Activated naive CD8-positive, alpha-beta T cell treated with anti-CD3 and anti-CD28 coated beads, Interleukin-2, amount 10 ng/mL, durations not matched to agents 7 days and 5 days (primary cell): ENCODE data around the gene TPMT. TPM values are rescaled to one million over a fixed set of nuclear protein-coding genes. Genes with fewer than 3 reads are reported as not detected.

Experiments
- ATAC-seq: fragments of 150-1000 bp; cut with Tn5 transposase; one replicate; pipeline ENCODE4 v1.10.0; 2021; ENCODE audit warnings: low read depth, moderate library complexity
- POLR2A ChIA-PET: fragments of 350-600 bp; sonication (Branson Sonifier 250); formaldehyde crosslinking; loops from one replicate; lab custom pipeline; 2021; ENCODE audit warnings: antibody characterized with exemption; lab: Charles Lee
- DNase-seq: peaks from one replicate; pipeline ENCODE4 v3.0.0; 2021
- H3K27ac Mint-ChIP-seq: one replicate; pipeline ENCODE4 v1.8.0; 2022; ENCODE audit warnings: mild to moderate bottlenecking, mixed read lengths
- H3K27me3 Mint-ChIP-seq: one replicate; pipeline ENCODE4 v1.8.0; 2022; ENCODE audit warnings: mild to moderate bottlenecking, moderate library complexity, mixed read lengths
- H3K36me3 Mint-ChIP-seq: one replicate; pipeline ENCODE4 v1.8.0; 2021; ENCODE audit warnings: mild to moderate bottlenecking, mixed read lengths
- H3K4me1 Mint-ChIP-seq: one replicate; pipeline ENCODE4 v1.8.0; 2021; ENCODE audit warnings: mixed read lengths
- H3K4me3 Mint-ChIP-seq: one replicate; pipeline ENCODE4 v1.8.0; 2022; ENCODE audit warnings: mild to moderate bottlenecking, moderate library complexity, mixed read lengths
- H3K9me3 Mint-ChIP-seq: one replicate; pipeline ENCODE4 v1.8.0; 2021; ENCODE audit warnings: mixed read lengths
- total RNA-seq, 2 experiments: library from RNA; stranded (reverse); gene quantifications; one replicate each; pipeline ENCODE4 v1.2.3, GENCODE V29; 2021

The TPMT gene
- total RNA-seq, 2 experiments from 2014 or later: 5.3 to 6.9 TPM

DNA sequence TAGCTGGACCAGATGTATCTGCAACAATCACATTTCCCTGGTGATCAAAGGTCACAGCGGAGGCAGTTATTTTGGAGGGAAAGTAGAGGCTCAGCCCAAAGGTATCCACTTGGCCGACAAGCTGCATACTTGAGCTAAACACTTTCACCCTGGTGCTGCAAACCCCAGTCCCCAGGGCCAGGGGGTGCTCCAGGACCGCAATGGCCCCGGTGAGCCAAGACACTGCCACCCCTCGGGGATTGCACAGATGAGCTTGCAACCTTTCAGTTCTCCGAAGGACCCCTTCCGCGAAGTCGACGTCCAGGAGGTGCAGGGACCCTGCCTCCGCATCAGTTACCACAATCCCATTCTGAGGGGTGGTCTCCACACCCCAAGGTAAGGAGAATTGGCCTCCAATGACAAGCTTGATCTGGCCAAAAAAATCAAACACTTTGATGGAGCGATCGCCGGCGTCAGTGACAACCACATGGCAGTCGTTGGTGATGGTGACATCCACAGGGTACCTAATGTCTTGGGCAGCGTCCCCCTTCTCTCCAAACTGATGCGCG is 33.2 kb downstream of the TPMT start:
- Mint-ChIP-seq H3K36me3 (no peaks in the 10 kb centered on the region), H3K4me1 (peaks cover 4% of the 10 kb centered on the region), H3K27me3 (peaks cover 69% of the 10 kb centered on the region), H3K4me3 (peak overlapping the region; percentile 36), H3K27ac (no peak overlapping the region), H3K9me3 (peaks cover 3% of the 10 kb centered on the region)
- POLR2A ChIA-PET: interaction anchor here (1.9 kb wide), 1 partner anchor 33 kb away, joined by 6 read pairs; the partner anchor contains the start of gene TPMT
- DNase-seq (no peak), ATAC-seq (no peak)

DNA sequence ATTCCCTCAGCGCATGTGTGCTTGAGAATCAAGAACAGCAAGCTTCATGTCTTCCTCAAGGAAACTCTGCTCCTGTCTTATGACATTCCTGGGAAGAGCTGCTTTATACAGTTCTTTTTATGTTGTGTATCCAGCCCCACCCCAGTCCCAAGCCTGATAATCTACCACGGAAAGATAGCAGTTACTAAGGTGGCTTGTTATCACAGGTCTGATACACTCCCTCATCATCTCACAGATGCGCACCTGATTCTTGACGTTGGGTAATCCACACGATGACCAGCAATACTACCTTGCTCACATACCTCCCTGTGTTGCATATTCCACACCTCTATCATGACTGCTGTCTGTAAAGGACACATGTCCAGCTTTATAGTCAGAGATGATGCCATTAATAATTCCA is 35.6 kb downstream of the TPMT start:
- DNase-seq: no peak
- Mint-ChIP-seq H3K27me3 (peaks cover 67% of the 10 kb centered on the region), H3K27ac (no peak overlapping the region), H3K36me3 (no peaks in the 10 kb centered on the region), H3K4me3 (no peak overlapping the region), H3K9me3 (peaks cover 3% of the 10 kb centered on the region), H3K4me1 (peaks cover 16% of the 10 kb centered on the region)
- POLR2A ChIA-PET: no interaction called here
- no peak for ATAC-seq

DNA sequence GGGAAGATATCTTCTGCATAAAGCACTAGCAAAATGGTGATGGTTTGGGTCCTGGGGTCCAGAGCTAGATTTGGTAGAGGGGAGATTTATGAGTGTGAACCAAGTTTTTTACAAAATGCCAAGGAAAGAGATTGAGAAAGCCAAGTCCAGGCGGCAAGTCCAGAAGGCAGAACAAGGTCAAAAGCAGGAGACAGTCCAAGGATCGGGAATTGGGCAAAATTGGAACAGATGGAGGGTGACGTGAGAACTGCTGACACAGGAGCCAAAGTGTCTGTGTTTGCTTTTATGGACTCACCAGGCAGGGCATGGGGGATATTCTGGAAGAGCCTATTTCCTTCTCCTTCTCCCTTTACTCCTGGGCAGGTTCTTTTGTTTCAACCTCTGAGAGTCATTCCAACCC is 36.5 kb downstream of the TPMT start:
- DNase-seq (no peak), ATAC-seq (no peak)
- H3K27me3 Mint-ChIP-seq: peaks cover 70% of the 10 kb centered on the region
- no peak overlapping the region for H3K27ac Mint-ChIP-seq
- peaks cover 3% of the 10 kb centered on the region for H3K9me3 Mint-ChIP-seq
- no peak overlapping the region for H3K4me3 Mint-ChIP-seq
- no peaks in the 10 kb centered on the region for H3K36me3 Mint-ChIP-seq
- H3K4me1 Mint-ChIP-seq: peaks cover 17% of the 10 kb centered on the region
- POLR2A ChIA-PET: no interaction called here

DNA sequence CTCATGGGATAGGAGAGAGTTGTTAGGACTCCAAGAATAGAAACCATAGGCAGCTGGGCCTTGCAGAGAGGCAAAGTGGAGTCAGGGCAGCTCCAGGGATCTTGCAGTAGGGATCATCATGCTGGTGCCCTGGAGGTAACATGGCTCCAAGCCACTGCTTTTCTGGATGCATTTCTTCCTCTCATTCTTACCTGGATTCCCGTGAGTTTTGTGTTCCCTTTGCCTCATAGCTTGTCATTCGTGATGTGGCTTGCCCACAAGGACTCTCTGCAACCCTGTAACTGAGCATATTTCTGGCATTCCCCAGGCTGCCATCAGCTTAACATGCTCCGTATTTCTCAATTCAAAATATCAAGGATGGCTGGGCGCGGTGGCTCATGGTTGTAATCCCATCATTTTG is 37.7 kb downstream of the TPMT start:
- DNase-seq: no peak
- Mint-ChIP-seq H3K9me3 (peaks cover 3% of the 10 kb centered on the region), H3K4me1 (peaks cover 17% of the 10 kb centered on the region), H3K27me3 (peaks cover 75% of the 10 kb centered on the region), H3K27ac (no peak overlapping the region), H3K36me3 (no peaks in the 10 kb centered on the region), H3K4me3 (no peak overlapping the region)
- no peak for ATAC-seq
- POLR2A ChIA-PET: no interaction called here

DNA sequence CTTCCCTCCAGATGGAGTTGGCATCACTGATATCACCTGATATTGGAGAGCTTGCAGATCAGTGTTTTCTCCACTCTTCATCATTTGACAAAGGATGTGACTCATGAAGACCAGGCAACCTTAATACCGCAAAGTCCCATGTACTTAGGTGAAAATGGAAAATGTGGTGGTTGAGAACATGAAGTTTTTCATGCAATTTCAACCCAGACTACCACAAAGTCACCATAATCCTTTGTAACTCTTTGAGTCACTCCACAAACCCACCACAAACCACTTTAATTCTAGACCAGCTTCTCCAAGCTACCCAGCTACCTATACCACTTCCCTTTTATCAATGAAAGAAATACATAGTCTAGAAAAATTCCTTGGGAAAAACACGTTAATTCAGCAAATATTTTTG is 39.5 kb downstream of the TPMT start:
- Mint-ChIP-seq H3K36me3 (no peaks in the 10 kb centered on the region), H3K27ac (no peak overlapping the region), H3K9me3 (peaks cover 3% of the 10 kb centered on the region), H3K27me3 (peaks cover 74% of the 10 kb centered on the region), H3K4me1 (peaks cover 17% of the 10 kb centered on the region), H3K4me3 (peak overlapping the region; percentile 55)
- POLR2A ChIA-PET: no interaction called here
- ATAC-seq (peak; percentile 74), DNase-seq (no peak)

DNA sequence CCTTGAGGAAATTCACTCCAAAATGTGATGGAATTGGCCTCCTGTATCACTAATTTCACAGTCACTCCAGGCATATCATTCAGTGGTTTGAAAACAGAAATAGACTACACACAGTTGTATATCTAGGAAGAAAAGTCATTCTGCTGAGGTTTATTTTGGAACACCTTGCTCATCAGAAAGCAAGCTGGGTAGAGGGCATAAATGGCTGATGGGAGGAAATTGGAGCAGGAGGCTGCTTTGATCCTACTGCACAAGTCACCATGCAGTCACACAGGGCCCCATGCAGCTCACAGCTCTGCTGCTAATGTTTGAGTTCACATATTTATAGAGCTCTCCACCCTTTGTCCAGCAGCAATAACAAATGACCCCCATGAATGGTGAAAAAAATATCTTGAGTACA is 44.7 kb downstream of the TPMT start:
- Mint-ChIP-seq H3K4me3 (no peak overlapping the region), H3K9me3 (peaks cover 9% of the 10 kb centered on the region), H3K4me1 (peaks cover 8% of the 10 kb centered on the region), H3K27me3 (peaks cover 63% of the 10 kb centered on the region), H3K36me3 (peaks cover 3% of the 10 kb centered on the region), H3K27ac (no peak overlapping the region)
- no peak for ATAC-seq
- DNase-seq: no peak
- POLR2A ChIA-PET: no interaction called here

DNA sequence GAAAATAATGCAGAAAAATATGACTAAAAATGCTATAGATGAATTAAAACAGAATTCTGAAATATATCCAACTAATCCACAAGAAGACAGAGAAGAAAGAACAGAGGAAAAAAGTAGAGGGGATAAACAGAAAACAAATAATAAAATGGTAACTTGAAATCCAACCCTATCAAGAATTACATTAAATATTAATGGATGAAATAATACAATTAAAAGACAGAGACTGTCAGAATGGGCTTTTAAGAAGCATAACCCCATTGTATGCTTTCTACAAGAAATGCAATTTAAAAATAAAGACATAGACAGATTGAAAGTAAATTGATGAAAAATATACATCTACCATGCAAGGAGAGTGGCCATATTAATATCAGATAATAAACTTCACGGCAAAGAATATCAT is 47.8 kb downstream of the TPMT start:
- DNase-seq (no peak), ATAC-seq (no peak)
- Mint-ChIP-seq H3K4me3 (no peak overlapping the region), H3K9me3 (peaks cover 9% of the 10 kb centered on the region), H3K27ac (no peak overlapping the region), H3K27me3 (peaks cover 58% of the 10 kb centered on the region), H3K36me3 (peaks cover 3% of the 10 kb centered on the region), H3K4me1 (no peaks in the 10 kb centered on the region)
- POLR2A ChIA-PET: no interaction called here

DNA sequence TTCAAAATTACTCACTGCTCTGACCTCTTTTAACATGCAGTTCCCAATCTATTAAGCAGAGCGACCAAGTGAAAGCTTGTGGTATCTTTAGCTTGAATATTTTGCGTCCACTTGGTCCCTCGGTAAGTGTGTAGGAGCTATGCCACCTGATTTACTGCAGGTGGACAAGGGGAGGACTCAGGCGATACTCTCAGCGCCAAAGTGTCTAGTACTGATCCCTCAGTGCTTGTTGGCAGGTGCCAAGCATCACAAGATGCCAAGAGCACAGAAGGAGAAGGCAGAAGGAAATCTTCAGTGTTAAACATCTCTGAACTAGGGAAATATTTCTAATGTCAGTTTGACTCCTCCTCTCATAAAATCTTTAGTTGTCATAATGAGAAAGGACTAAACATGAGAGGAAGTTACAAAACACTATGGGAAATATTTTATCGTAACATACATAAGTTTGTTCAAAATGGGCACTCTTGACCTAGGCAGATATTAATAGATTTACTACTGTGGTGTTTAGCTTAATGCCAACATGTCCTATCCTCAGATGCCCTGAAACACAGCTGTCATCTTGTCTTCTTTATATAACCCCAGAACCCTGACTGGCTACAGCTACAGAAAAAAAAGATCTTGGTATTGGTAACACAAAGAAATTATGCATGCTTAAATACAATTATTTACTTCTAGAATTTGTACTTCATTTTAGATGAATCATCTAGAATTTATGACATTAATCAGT is 51.9 kb downstream of the TPMT start:
- Mint-ChIP-seq H3K4me1 (peaks cover 3% of the 10 kb centered on the region), H3K27me3 (peaks cover 56% of the 10 kb centered on the region), H3K36me3 (peaks cover 3% of the 10 kb centered on the region), H3K4me3 (no peak overlapping the region), H3K27ac (no peak overlapping the region), H3K9me3 (peaks cover 9% of the 10 kb centered on the region)
- DNase-seq (no peak), ATAC-seq (no peak)
- POLR2A ChIA-PET: no interaction called here

DNA sequence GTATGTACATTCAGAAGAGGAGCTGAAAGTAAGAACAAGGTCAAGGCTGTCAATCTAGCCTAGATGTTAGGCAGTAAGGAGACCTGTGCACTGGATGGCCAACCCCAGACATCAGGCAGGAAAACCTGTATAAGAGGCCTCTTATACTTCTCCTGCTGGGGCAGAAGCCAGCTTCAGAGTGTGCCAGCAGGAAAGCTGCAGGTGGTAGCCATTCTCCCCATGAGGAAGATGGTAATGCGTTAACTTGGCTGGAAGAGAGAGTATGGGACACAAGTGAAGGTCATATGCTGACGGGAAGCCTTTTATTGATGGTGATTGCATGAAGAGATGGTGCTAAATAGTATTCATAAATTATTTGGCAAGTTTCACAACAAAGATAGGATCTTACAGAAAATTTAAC is 53.0 kb downstream of the TPMT start:
- H3K4me1 Mint-ChIP-seq: peaks cover 3% of the 10 kb centered on the region
- POLR2A ChIA-PET: no interaction called here
- peaks cover 57% of the 10 kb centered on the region for H3K27me3 Mint-ChIP-seq
- DNase-seq (no peak), ATAC-seq (no peak)
- no peak overlapping the region for H3K4me3 Mint-ChIP-seq
- no peak overlapping the region for H3K27ac Mint-ChIP-seq
- H3K9me3 Mint-ChIP-seq: peaks cover 6% of the 10 kb centered on the region
- H3K36me3 Mint-ChIP-seq: peaks cover under 1% of the 10 kb centered on the region

DNA sequence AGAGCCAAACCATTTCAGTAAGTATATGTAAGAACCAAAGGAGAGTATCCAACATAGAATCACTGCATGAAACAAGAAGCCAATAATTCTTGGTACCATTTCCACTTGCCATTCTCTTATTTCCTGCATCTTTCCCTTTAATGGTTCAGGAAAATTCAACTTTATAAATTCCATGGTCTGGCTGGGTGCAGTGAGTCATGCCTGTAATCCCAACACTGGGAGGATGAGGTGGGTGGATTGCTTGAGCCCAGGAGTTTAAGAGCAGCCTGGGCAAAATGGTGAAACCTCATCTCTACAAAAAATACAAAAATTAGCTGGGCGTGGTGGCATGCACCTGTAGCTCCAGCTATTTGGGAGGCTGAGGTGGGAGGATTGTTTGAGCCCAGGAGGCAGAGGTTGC is 53.6 kb downstream of the TPMT start:
- H3K4me1 Mint-ChIP-seq: peaks cover 3% of the 10 kb centered on the region

DNA sequence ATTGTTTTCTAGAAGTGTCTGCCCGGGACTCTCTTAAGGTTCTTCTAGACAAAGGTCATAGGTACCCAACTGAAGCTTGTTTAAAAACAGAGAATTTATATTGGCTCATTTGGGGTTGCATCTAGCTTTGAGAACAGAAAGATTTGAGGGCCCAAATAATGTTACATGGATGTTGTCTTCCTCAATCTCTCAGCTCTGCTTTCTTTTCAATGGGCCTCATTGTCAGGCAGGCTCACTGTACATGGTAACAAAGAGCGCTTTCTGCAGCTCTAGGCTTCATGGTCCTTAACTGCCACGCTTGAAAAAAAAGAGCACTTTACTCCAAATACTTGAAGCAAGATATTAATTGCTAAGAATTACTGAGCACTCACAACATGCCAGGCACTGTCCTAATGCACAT is 54.6 kb downstream of the TPMT start:
- ATAC-seq: no peak
- Mint-ChIP-seq H3K27me3 (peaks cover 44% of the 10 kb centered on the region), H3K9me3 (no peaks in the 10 kb centered on the region), H3K36me3 (no peaks in the 10 kb centered on the region), H3K4me1 (peaks cover 3% of the 10 kb centered on the region), H3K4me3 (no peak overlapping the region), H3K27ac (no peak overlapping the region)
- POLR2A ChIA-PET: no interaction called here
- DNase-seq: no peak

More for the DNA sequence above, 53.6 kb downstream of the TPMT start:
- Mint-ChIP-seq H3K27ac (no peak overlapping the region), H3K36me3 (no peaks in the 10 kb centered on the region), H3K4me3 (no peak overlapping the region), H3K27me3 (peaks cover 52% of the 10 kb centered on the region), H3K9me3 (peaks cover 5% of the 10 kb centered on the region)
- ATAC-seq (no peak), DNase-seq (no peak)
- POLR2A ChIA-PET: no interaction called here

DNA sequence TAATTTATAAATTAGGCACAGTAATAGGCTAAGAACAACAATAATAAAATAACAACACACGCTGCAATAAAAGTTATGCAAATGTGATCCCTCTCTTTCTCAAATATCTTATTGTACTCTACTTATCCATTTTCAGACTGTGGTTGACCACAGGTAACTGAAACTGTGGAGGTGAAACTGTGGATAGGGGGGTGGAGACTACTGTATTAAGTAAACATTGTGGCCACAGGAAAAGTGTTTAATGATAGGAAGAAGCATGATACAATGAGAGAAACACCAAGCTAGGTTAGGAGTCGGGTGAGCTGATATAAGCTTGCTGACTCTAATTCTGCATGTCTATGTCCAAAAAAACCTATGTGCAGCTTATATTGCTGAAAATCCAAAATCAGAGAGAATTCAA is 55.4 kb downstream of the TPMT start:
- H3K27ac Mint-ChIP-seq: no peak overlapping the region
- H3K27me3 Mint-ChIP-seq: peaks cover 37% of the 10 kb centered on the region
- POLR2A ChIA-PET: no interaction called here
- ATAC-seq: no peak
- H3K4me1 Mint-ChIP-seq: peaks cover 3% of the 10 kb centered on the region
- no peak for DNase-seq
- no peaks in the 10 kb centered on the region for H3K36me3 Mint-ChIP-seq
- no peaks in the 10 kb centered on the region for H3K9me3 Mint-ChIP-seq
- H3K4me3 Mint-ChIP-seq: no peak overlapping the region

DNA sequence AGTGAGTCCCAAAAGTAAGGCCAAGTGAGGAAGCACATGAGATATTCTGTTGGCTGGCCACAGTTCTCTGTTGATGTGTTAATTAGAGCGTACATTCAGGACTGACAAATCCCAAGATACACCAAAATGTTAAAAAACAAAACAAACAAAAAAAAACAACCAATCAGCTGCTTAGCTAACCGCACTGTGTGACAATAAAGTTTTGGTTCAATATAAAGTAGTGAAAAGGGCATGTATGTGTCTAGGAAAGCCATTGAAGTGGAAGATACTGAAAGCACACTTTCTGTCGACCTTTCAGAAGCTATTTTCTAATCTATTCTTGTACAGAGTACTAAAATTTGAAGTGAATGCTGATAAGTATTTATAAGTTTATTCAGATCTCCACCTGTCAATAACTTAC is 58.5 kb downstream of the TPMT start:
- POLR2A ChIA-PET: no interaction called here
- Mint-ChIP-seq H3K36me3 (no peaks in the 10 kb centered on the region), H3K27ac (no peak overlapping the region), H3K4me3 (no peak overlapping the region), H3K27me3 (peaks cover 14% of the 10 kb centered on the region), H3K4me1 (peaks cover 3% of the 10 kb centered on the region), H3K9me3 (peaks cover 3% of the 10 kb centered on the region)
- DNase-seq: no peak
- no peak for ATAC-seq

DNA sequence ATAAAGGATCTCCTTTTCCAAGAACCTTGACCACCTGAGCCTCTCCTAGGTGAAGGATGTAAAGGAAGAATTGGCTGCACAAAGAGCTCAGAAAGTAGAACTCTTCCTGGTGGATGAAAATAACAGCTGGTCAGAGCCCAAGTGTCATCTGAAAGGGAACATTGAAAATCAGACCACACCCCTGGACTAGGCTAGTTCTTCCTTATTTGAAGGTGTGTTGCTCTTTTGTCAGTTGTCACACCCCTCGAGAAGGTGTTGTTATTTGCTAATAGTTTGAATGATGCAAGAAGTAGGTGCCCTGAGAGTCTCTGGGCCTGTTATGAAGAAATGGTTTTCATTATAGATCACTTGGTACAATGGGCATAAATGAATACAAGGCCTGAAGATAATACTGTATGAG is 63.5 kb downstream of the TPMT start:
- Mint-ChIP-seq H3K4me3 (no peak overlapping the region), H3K27ac (no peak overlapping the region), H3K27me3 (peaks cover 3% of the 10 kb centered on the region), H3K9me3 (peaks cover 11% of the 10 kb centered on the region), H3K4me1 (no peaks in the 10 kb centered on the region), H3K36me3 (peaks cover 1% of the 10 kb centered on the region)
- ATAC-seq: no peak
- POLR2A ChIA-PET: no interaction called here
- no peak for DNase-seq
